ENCODE measurements around the gene SCN1A.

SCN1A gene

DNA sequence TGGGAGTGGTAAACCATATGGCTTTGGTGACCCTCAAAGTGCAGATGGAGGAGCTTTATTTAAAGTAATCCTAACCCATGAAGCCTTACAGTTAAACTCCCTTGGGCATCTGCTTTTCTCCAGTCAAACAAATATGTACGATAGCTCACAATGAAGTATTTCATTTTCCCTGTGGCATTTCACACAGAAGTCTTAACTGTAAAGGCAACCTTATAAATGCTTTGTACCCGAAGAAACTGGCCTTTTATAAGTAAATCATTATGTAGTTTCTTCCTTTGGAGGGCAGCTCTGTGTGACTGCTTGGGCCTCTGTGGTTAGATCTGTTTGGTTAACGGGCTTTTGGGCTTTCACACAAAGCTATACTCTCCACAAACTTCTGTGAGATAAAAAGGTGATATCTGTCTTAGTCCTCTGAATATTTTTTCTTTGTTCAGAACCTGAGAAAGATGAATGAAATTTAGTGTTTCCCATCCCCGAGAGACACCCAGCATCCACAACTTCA is 46.6 kb downstream of the SCN1A start:
- TF ChIP-seq, protein P1, sequence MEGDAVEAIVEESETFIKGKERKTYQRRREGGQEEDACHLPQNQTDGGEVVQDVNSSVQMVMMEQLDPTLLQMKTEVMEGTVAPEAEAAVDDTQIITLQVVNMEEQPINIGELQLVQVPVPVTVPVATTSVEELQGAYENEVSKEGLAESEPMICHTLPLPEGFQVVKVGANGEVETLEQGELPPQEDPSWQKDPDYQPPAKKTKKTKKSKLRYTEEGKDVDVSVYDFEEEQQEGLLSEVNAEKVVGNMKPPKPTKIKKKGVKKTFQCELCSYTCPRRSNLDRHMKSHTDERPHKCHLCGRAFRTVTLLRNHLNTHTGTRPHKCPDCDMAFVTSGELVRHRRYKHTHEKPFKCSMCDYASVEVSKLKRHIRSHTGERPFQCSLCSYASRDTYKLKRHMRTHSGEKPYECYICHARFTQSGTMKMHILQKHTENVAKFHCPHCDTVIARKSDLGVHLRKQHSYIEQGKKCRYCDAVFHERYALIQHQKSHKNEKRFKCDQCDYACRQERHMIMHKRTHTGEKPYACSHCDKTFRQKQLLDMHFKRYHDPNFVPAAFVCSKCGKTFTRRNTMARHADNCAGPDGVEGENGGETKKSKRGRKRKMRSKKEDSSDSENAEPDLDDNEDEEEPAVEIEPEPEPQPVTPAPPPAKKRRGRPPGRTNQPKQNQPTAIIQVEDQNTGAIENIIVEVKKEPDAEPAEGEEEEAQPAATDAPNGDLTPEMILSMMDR (conservative IDR thresholded peaks at IDR 0.05; ENCODE audit: low read depth): no peak
- ChIA-PET CTCF (no interaction called here), POLR2A (ENCODE audit: low non-redundant PET) (no interaction called here)
- H3K27ac ChIP-seq: no peak overlapping the region
- DNase-seq (ENCODE audit: low spot score): no peak

DNA sequence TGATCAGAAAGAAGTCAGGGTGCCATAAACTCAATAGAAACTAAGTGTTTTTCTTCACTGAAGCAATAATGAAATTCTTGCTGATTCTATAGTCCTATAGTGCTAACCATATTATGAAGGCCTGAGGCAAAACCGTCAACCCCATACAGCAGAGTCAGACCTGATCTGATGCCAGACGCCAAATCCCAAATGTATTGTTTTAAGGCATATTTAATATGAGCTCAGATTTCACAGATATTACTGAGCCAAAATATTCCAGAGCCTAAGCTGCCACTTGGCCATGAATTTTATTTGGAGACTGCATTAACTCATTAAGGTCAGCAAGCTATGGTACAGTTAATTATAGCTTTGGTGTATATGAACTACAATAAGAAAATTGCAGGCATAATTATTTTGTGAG is 53.4 kb downstream of the SCN1A start:
- CTCF ChIA-PET: interaction anchor here (0.6 kb wide), 1 partner anchor 29 kb away, joined by 3 read pairs; no protein-coding TSS in a partner anchor
- POLR2A ChIA-PET (ENCODE audit: low non-redundant PET): no interaction called here
- TF ChIP-seq, protein P1 (conservative IDR thresholded peaks at IDR 0.05; ENCODE audit: low read depth): no peak
- no peak for DNase-seq (ENCODE audit: low spot score)
- no peak overlapping the region for H3K27ac ChIP-seq

DNA sequence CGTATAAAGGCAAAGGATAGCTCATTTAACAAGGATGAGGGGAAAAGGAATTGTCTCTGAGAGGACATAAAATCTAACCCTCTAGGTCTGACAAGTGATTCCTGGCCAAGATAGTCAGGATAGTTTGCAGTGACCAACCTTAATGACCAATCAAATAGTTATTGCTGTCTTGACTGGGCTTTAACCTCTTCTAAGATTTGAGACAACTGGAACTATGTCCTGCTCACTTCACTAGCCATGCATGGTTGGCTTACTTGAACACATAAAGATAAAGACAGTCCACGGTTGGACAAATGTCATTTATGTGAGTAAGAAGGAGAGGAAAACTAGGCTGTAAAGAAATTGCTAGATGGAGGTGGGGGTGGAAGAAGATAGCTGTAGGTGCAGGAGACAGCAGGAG is 53.8 kb downstream of the SCN1A start:
- TF ChIP-seq, protein P1 (conservative IDR thresholded peaks at IDR 0.05; ENCODE audit: low read depth): no peak
- CTCF ChIA-PET: interaction anchor here (0.6 kb wide), 1 partner anchor 29 kb away, joined by 3 read pairs; no protein-coding TSS in a partner anchor

DNA sequence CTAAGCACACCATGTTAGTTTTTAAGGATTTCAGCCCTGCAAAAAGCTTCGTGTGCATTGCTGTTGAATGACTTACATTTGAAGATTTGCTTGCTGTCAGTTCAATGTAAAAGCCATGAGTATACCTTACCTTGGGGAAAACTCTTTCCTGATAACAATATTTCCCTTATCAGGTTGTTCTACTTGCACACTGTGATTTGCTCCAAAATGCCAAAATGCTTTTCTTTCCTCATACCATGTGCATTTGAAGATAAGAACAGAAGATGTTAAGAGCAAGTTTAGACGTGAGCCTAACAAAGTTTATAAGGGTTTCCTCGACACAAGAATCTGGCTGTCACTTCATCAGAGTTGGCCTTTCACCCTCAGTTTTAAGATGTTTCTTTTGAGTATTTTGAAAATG is 57.6 kb downstream of the SCN1A start:
- ChIA-PET POLR2A (ENCODE audit: low non-redundant PET) (no interaction called here), CTCF (no interaction called here)
- no peak for DNase-seq (ENCODE audit: low spot score)
- no peak overlapping the region for H3K27ac ChIP-seq
- TF ChIP-seq, protein P1 (conservative IDR thresholded peaks at IDR 0.05; ENCODE audit: low read depth): no peak

More for the DNA sequence above, 53.8 kb downstream of the SCN1A start:
- no peak overlapping the region for H3K27ac ChIP-seq
- POLR2A ChIA-PET (ENCODE audit: low non-redundant PET): no interaction called here
- no peak for DNase-seq (ENCODE audit: low spot score)

DNA sequence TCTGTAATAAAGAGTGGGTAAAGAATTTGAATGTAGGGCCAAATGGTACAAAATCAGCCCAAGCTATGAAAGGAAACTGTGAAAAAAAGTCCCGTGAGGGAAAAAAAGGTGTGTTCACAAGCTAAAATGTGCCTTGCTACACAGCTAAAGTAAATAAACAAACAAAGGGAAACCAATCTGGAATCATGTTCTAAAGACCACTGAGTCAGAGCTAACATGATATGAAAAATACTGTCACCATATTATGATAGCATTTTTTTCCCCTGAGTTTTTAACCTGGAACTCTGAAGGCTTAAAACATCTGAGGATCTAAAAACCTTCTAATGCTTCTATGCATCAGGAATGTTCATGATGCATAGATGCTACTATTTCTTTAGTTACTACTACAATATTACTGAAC is 58.8 kb downstream of the SCN1A start:
- TF ChIP-seq, protein P1 (conservative IDR thresholded peaks at IDR 0.05; ENCODE audit: low read depth): no peak
- H3K27ac ChIP-seq: no peak overlapping the region
- POLR2A ChIA-PET (ENCODE audit: low non-redundant PET): no interaction called here
- CTCF ChIA-PET: interaction anchor here (0.6 kb wide), 1 partner anchor 11 kb away, joined by 3 read pairs; no protein-coding TSS in a partner anchor
- no peak for DNase-seq (ENCODE audit: low spot score)

DNA sequence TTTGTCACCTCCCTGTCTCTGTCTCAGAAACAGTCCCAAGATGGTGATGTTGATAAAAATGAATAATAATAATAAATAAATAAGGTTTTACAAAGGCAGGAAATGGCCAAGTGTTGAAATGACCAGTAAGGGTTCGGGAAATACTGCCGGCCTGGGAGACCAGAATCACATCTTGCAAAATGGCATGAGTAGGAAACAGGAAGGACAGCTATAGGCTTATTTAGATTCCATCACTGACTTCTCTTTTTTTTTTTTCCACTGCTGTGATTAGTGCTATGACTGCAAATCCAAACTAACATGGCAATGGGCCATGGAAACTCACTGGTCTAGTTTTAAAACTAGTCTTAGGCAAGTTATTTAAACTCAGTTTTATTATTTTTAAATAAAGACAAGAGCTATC is 60.6 kb downstream of the SCN1A start:
- no peak overlapping the region for H3K27ac ChIP-seq
- no peak for DNase-seq (ENCODE audit: low spot score)
- TF ChIP-seq, protein P1 (conservative IDR thresholded peaks at IDR 0.05; ENCODE audit: low read depth): no peak
- CTCF ChIA-PET: no interaction called here
- POLR2A ChIA-PET (ENCODE audit: low non-redundant PET): no interaction called here
